Raji (cell line): Measurements from ENCODE around the gene DDX23.

Source experiments
- POLR2A ChIP-seq: IDR thresholded peaks from 2 replicates; pipeline ENCODE4 v1.6.1; 2011; ENCODE audit warnings: low read depth, low read length, control low read depth; ENCODE audit not compliant: insufficient read depth

The DDX23 gene

GRCh38 chr12:48851883-48852733 lies at the start of gene DDX23:
Gene DDX23 (minus strand): TSS chr12:48852163. CDS start chr12:48845782, 6,381 bp downstream.
- peak; percentile 84 for TF ChIP-seq POLR2A

- no peak for TF ChIP-seq POLR2A
These were observed 49.3 kb upstream of the DDX23 start for GRCh38 chr12:48901278-48901677.

- TF ChIP-seq POLR2A, result no peak
These were observed 47.7 kb upstream of the DDX23 start for GRCh38 chr12:48899651-48900050.

- TF ChIP-seq POLR2A, result no peak
These were observed 42.3 kb upstream of the DDX23 start for GRCh38 chr12:48894271-48894670.

- no peak for TF ChIP-seq POLR2A
These were observed 38.9 kb upstream of the DDX23 start for GRCh38 chr12:48890657-48891418.

GRCh38 chr12:48889679-48890078 lies 37.7 kb upstream of the DDX23 start:
- TF ChIP-seq POLR2A, result no peak

GRCh38 chr12:48883305-48884161 lies 31.6 kb upstream of the DDX23 start:
- TF ChIP-seq POLR2A, result no peak

- TF ChIP-seq POLR2A, result no peak
These were observed 31.0 kb upstream of the DDX23 start for GRCh38 chr12:48882972-48883304.

- TF ChIP-seq POLR2A, result no peak
These were observed 30.3 kb upstream of the DDX23 start for GRCh38 chr12:48882315-48882687.

- TF ChIP-seq POLR2A, result no peak
These were observed 29.8 kb upstream of the DDX23 start for GRCh38 chr12:48881686-48882314.

GRCh38 chr12:48880647-48881046 lies 28.7 kb upstream of the DDX23 start:
- TF ChIP-seq POLR2A, result no peak

- TF ChIP-seq POLR2A, result no peak
These were observed 26.6 kb upstream of the DDX23 start for GRCh38 chr12:48878548-48878947.

- TF ChIP-seq POLR2A, result no peak
These were observed 24.1 kb upstream of the DDX23 start for GRCh38 chr12:48875944-48876515.

- TF ChIP-seq POLR2A, result no peak
These were observed 21.1 kb upstream of the DDX23 start for GRCh38 chr12:48873096-48873495.

GRCh38 chr12:48869191-48869590 lies 17.2 kb upstream of the DDX23 start:
- TF ChIP-seq POLR2A, result no peak
